H1 (cell line): ENCODE results near the gene PRSS8. TPM values are rescaled to one million over a fixed set of nuclear protein-coding genes. Genes with fewer than 3 reads are reported as not detected.

ENCODE experiments used
- CTCF ChIA-PET: fragments of 300-600 bp; sonication (Branson Sonifier 250); formaldehyde crosslinking; loops from one replicate; lab custom pipeline; 2021; ENCODE audit not compliant: partially characterized antibody; lab: Charles Lee
- POLR2A ChIA-PET: fragments of 300-600 bp; sonication (Branson Sonifier 250); formaldehyde crosslinking; loops from one replicate; lab custom pipeline; 2021; ENCODE audit warnings: inconsistent platforms; ENCODE audit not compliant: partially characterized antibody; lab: Charles Lee
- DNase-seq, 2 experiments: peaks; one replicate each; pipeline versions ENCODE4 v3.0.0 to v3.0.0-alpha.2; 2010 to 2022; ENCODE audit warnings: low spot score in 2 of 2, low read depth in 1 of 2, mixed read lengths in 1 of 2
- FAIRE-seq: peaks from 2 replicates; lab custom pipeline; 2011; peaks lifted over from hg19 to GRCh38; lab: Jason Lieb, UNC
- H2AFZ ChIP-seq: 2 replicates; pipeline ENCODE4 v1.8.1; 2012; ENCODE audit warnings: low read length, inconsistent platforms
- H2AK5ac ChIP-seq: 2 replicates; pipeline ENCODE4 v1.6.1; 2013; ENCODE audit warnings: low read depth, low read length
- H2BK120ac ChIP-seq: replicated peaks from 2 replicates; pipeline ENCODE3; 2013; ENCODE audit warnings: low read depth, low read length, inconsistent platforms
- H2BK12ac ChIP-seq: 2 replicates; pipeline ENCODE4 v1.6.1; 2013; ENCODE audit warnings: low read depth, low read length
- H2BK15ac ChIP-seq: 2 replicates; pipeline ENCODE4 v1.6.1; 2013; ENCODE audit warnings: low read length
- H2BK20ac ChIP-seq: 2 replicates; pipeline ENCODE4 v1.6.1; 2013; ENCODE audit warnings: low read length
- H2BK5ac ChIP-seq: 2 replicates; pipeline ENCODE4 v1.6.1; 2013; ENCODE audit warnings: low read depth, low read length
- H3K14ac ChIP-seq: 2 replicates; pipeline ENCODE4 v1.6.1; 2013; ENCODE audit warnings: inconsistent platforms; ENCODE audit not compliant: insufficient read length
- H3K18ac ChIP-seq: 2 replicates; pipeline ENCODE4 v1.6.1; 2013; ENCODE audit warnings: low read length; ENCODE audit errors: extremely low read depth
- H3K23ac ChIP-seq: 2 replicates; pipeline ENCODE4 v1.6.1; 2013; ENCODE audit warnings: inconsistent platforms; ENCODE audit not compliant: insufficient read length
- H3K23me2 ChIP-seq: 2 replicates; pipeline ENCODE4 v1.6.1; 2013; ENCODE audit warnings: low read depth, low read length
- H3K27ac ChIP-seq: 2 replicates; pipeline ENCODE4 v1.6.1; 2011; ENCODE audit warnings: low read depth, low read length, inconsistent platforms
- H3K27me3 ChIP-seq, 4 experiments: replicated peaks in 1 of 4; 1 replicate in 1 of 4; 2 replicates in 3 of 4; pipeline versions ENCODE4 v1.6.1 to v1.8.1; 2011 to 2013; ENCODE audit warnings: low read length in 3 of 4, mild to moderate bottlenecking in 3 of 4, inconsistent platforms in 2 of 4, mixed read lengths in 2 of 4, moderate library complexity in 1 of 4; ENCODE audit not compliant: control insufficient read depth in 3 of 4, insufficient read depth in 3 of 4; ENCODE audit errors: extremely low read depth in 1 of 4
- H3K36me3 ChIP-seq, 4 experiments: 2 replicates each; pipeline versions ENCODE4 v1.6.1 to v1.8.1; 2011 to 2013; ENCODE audit warnings: mild to moderate bottlenecking in 4 of 4, low read length in 3 of 4, moderate library complexity in 2 of 4, control low read depth in 1 of 4, inconsistent platforms in 1 of 4; ENCODE audit not compliant: insufficient read depth in 4 of 4, control insufficient read depth in 2 of 4
- H3K4ac ChIP-seq: replicated peaks from 2 replicates; pipeline ENCODE3; 2013; ENCODE audit warnings: low read length, low read depth, mixed read lengths, inconsistent platforms; ENCODE audit not compliant: insufficient read length
- H3K4me1 ChIP-seq, 4 experiments: replicated peaks in 1 of 4; 1 replicate in 1 of 4; 2 replicates in 3 of 4; pipeline versions ENCODE4 v1.6.1 to v1.8.1; 2011 to 2013; ENCODE audit warnings: low read length in 3 of 4, inconsistent platforms in 2 of 4, mixed read lengths in 1 of 4; ENCODE audit not compliant: insufficient read depth in 4 of 4, control insufficient read depth in 3 of 4
- H3K4me2 ChIP-seq, 2 experiments: 2 replicates each; pipeline versions ENCODE4 v1.6.1 to v1.8.1; 2011 to 2013; ENCODE audit warnings: low read depth in 2 of 2, low read length in 2 of 2, control low read depth in 1 of 2, inconsistent platforms in 1 of 2, mild to moderate bottlenecking in 1 of 2; ENCODE audit not compliant: insufficient read depth in 1 of 2
- H3K4me3 ChIP-seq, 4 experiments: fragments of 200-600, 300-600 bp in 1 of 4; sonication (generic), shearing (Covaris generic), sonication (Bioruptor Twin) in 1 of 4; 2 replicates each; pipeline versions ENCODE4 v1.5.1 to v1.8.1; 2011 to 2016; ENCODE audit warnings: low read length in 4 of 4, low read depth in 3 of 4, control low read depth in 2 of 4, inconsistent platforms in 2 of 4, mild to moderate bottlenecking in 2 of 4, mixed read lengths in 1 of 4, moderate library complexity in 1 of 4; ENCODE audit not compliant: insufficient read depth in 2 of 4; ENCODE audit errors: extremely low read depth in 1 of 4
- H3K56ac ChIP-seq: replicated peaks from 2 replicates; pipeline ENCODE3; 2013; ENCODE audit warnings: low read depth, mild to moderate bottlenecking, mixed read lengths, low read length, inconsistent platforms; ENCODE audit not compliant: insufficient read length
- H3K79me1 ChIP-seq: 2 replicates; pipeline ENCODE4 v1.6.1; 2013; ENCODE audit warnings: low read depth, low read length, control low read depth
- H3K79me2 ChIP-seq, 2 experiments: 2 replicates each; pipeline versions ENCODE4 v1.6.1 to v1.8.1; 2012 to 2013; ENCODE audit warnings: low read length in 2 of 2, mild to moderate bottlenecking in 2 of 2, inconsistent platforms in 1 of 2; ENCODE audit not compliant: insufficient read depth in 2 of 2, control insufficient read depth in 1 of 2
- H3K9ac ChIP-seq, 4 experiments: replicated peaks in 1 of 4; 1 replicate in 1 of 4; 2 replicates in 3 of 4; pipeline versions ENCODE4 v1.6.1 to v1.8.1; 2011 to 2013; ENCODE audit warnings: low read depth in 3 of 4, low read length in 3 of 4, control low read depth in 2 of 4, mild to moderate bottlenecking in 2 of 4, moderate library complexity in 2 of 4, inconsistent platforms in 1 of 4; ENCODE audit errors: extremely low read depth in 1 of 4
- H3K9me3 ChIP-seq, 2 experiments: 2 replicates each; pipeline versions ENCODE4 v1.6.1 to v1.8.1; 2012 to 2013; ENCODE audit warnings: mild to moderate bottlenecking in 2 of 2, moderate library complexity in 2 of 2, control low read depth in 1 of 2, inconsistent platforms in 1 of 2, low read depth in 1 of 2, low read length in 1 of 2, mixed read lengths in 1 of 2; ENCODE audit not compliant: insufficient read depth in 2 of 2
- H4K20me1 ChIP-seq, 2 experiments: replicated peaks in 1 of 2; 2 replicates each; pipeline versions ENCODE3 to v1.8.1; 2011 to 2013; ENCODE audit warnings: inconsistent platforms in 2 of 2, low read length in 2 of 2, mild to moderate bottlenecking in 1 of 2; ENCODE audit not compliant: insufficient read depth in 2 of 2, control insufficient read depth in 1 of 2
- H4K5ac ChIP-seq: 2 replicates; pipeline ENCODE4 v1.6.1; 2013; ENCODE audit warnings: low read length, low read depth, mixed read lengths, inconsistent platforms; ENCODE audit not compliant: insufficient read length
- H4K8ac ChIP-seq: 2 replicates; pipeline ENCODE4 v1.8.0; 2013; ENCODE audit warnings: mild to moderate bottlenecking, moderate library complexity, low read length, inconsistent platforms; ENCODE audit not compliant: insufficient read depth; ENCODE audit errors: extremely low read depth
- H4K91ac ChIP-seq: replicated peaks from 2 replicates; pipeline ENCODE3; 2013; ENCODE audit warnings: low read length, mixed read lengths, inconsistent platforms; ENCODE audit not compliant: insufficient read length
- CEBPB ChIP-seq: IDR thresholded peaks from 2 replicates; pipeline ENCODE4 v1.6.1; 2012; ENCODE audit warnings: low read depth, low read length
- CTBP2 ChIP-seq: IDR thresholded peaks from 2 replicates; pipeline ENCODE4 v1.7.0; 2011; ENCODE audit warnings: borderline replicate concordance, mild to moderate bottlenecking, moderate library complexity, mixed read lengths, low read length; ENCODE audit not compliant: insufficient read depth, insufficient read length
- MAFK ChIP-seq: IDR thresholded peaks from 2 replicates; pipeline ENCODE4 v1.6.1; 2012; ENCODE audit warnings: low read depth, mild to moderate bottlenecking, improper control_type of control experiment, low read length
- POU5F1 ChIP-seq: IDR thresholded peaks from 2 replicates; pipeline ENCODE4 v1.6.1; 2011; ENCODE audit warnings: low read depth, mild to moderate bottlenecking, low read length, moderate library complexity
- SIN3A ChIP-seq, 2 experiments: IDR thresholded peaks in 1 of 2; conservative IDR thresholded peaks in 1 of 2; 2 replicates each; pipeline ENCODE4 v1.6.1; 2011 to 2012; ENCODE audit warnings: low read length in 2 of 2, improper control_type of control experiment in 1 of 2, low read depth in 1 of 2, mild to moderate bottlenecking in 1 of 2
- WGBS, 2 experiments: shearing (Covaris generic) in 1 of 2; methylation state at CpG; one replicate each; pipeline versions ENCODE4 v1.1.6 to v1.1.7; 2013 to 2015; ENCODE audit warnings: low lambda C conversion rate in 2 of 2, mixed read lengths in 2 of 2, inconsistent platforms in 1 of 2, low coverage in 1 of 2, missing lambda C conversion rate in 1 of 2; ENCODE audit not compliant: insufficient replicate concordance in 2 of 2, insufficient coverage in 1 of 2, insufficient read length in 1 of 2; ENCODE audit errors: extremely low coverage in 1 of 2, missing lambda C conversion rate in 1 of 2; 5-methylcytosine and 5-hydroxymethylcytosine counted together
- polyA plus RNA-seq, 7 experiments: library from polyadenylated mRNA; depleted of rRNA in 3 of 7; stranded (reverse) in 5 of 7; unstranded in 2 of 7; fragments of >200 nt in 5 of 7; fragments of 200-250 nt in 2 of 7; gene quantifications; 1 replicate in 5 of 7; 2 replicates in 1 of 7; 4 replicates in 1 of 7; pipeline versions ENCODE4 v1.2.1 to v1.2.3, GENCODE V29; 2011 to 2013; ENCODE audit warnings: missing spikeins in 2 of 7, mixed read lengths in 2 of 7
- total RNA-seq: library from RNA; stranded (reverse); fragmentation: NEBNext Ultra II Directional; extraction: Animal tissue kit (Norgen Biotek cat#: 25700); gene quantifications from 2 replicates; pipeline ENCODE4 v1.2.1, GENCODE V29; 2021

PRSS8 gene
- total and polyA plus RNA-seq, 2 of the 8 experiments (the other 6 are each of a cell fraction or from before 2014, with no cell fraction given): 87.7 to 273 TPM

DNA sequence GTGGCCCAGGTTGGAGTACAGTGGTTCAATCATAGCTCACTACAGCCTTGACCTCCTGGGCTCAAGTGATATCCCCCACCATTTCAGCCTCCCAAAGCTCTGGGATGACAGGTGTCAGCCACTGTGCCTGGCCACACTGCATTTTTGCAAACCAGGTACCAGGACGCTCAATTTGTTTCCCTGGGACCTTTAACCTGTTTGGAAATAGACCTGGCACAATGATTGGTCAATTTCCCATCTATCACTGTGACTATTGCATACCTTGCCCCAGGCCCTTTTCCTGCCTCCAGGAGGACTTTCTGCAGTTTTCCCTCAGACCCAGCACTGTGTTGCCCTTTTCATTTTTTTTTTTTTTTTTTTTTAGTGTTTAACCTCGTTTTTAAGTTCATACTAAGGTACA, 33.3 kb upstream of the PRSS8 start:
- H3K14ac ChIP-seq: no peak overlapping the region
- TF ChIP-seq SIN3A (conservative IDR thresholded peaks at IDR 0.05 in 1 of 2, IDR thresholded peaks at IDR 0.05 in 1 of 2; ENCODE audit: low read depth in 1 of 2, low read length in 2 of 2) (no peak), CEBPB (no peak), CTBP2 (no peak), POU5F1 (no peak), MAFK (no peak)
- FAIRE-seq: no peak

More for the DNA sequence above, 33.3 kb upstream of the PRSS8 start:
- Histone ChIP-seq H3K27ac (no peak overlapping the region), H3K27me3 (no peaks in the 10 kb centered on the region; a peak in 1 of 7 replicates), H2BK15ac (no peak overlapping the region), H3K9ac (no peak overlapping the region), H3K4me2 (no peak overlapping the region), H2AFZ (no peak overlapping the region), H4K5ac (no peak overlapping the region), H3K18ac (no peak overlapping the region; the same call in 1 of the 2 replicates), H2BK120ac (no peak overlapping the region), H3K56ac (no peak overlapping the region), H3K36me3 (no peaks in the 10 kb centered on the region), H3K79me1 (no peaks in the 10 kb centered on the region), H2BK5ac (no peak overlapping the region), H3K4ac (no peak overlapping the region), H2BK12ac (0 out of 2 replicates have a peak overlapping the region, but pooled peaks have one; percentile 7), H3K23ac (no peak overlapping the region), H3K9me3 (no peaks in the 10 kb centered on the region; a peak in 1 of 4 replicates), H3K4me3 (no peak overlapping the region), H2BK20ac (no peak overlapping the region), H4K8ac (no peak overlapping the region), H4K20me1 (no peaks in the 10 kb centered on the region), H4K91ac (no peak overlapping the region), H3K23me2 (0 out of 2 replicates have a peak, but pooled peaks cover 3% of the 10 kb centered on the region), H2AK5ac (no peak overlapping the region), H3K4me1 (peaks cover 0 to 3% (median 0%) of the 10 kb centered on the region in 4 experiments; a peak in 1 of 7 replicates), H3K79me2 (no peaks in the 10 kb centered on the region)
- 86% methylated on average over 1 of the region's 2 CpGs; no CpG with 5 or more reads in 1 of the 2 experiments for WGBS, 2 experiments
- POLR2A ChIA-PET: interaction anchor here (0.7 to 6.5 kb wide), 3 partner anchors 10 to 52 kb away, joined by 3 to 62 read pairs (median 3); partner anchors contain the start of gene FUS
- no peak for DNase-seq
- CTCF ChIA-PET: interaction anchor here (2.7 kb wide), 1 partner anchor 12 kb away, joined by 11 read pairs; no protein-coding TSS in a partner anchor
